K562 (cell line): ENCODE measurements around the gene HOXA2.

ENCODE experiments used
- ARID3B ChIP-seq: fragments of 250-450 bp; sonication (Bioruptor Pico); IDR thresholded peaks from 2 replicates; pipeline ENCODE4 v1.4.0; 2020; ENCODE audit warnings: borderline replicate concordance
- BACH1 ChIP-seq: fragments of 200-800 bp; sonication (Bioruptor generic); IDR thresholded peaks from 2 replicates; pipeline ENCODE4 v1.6.1; 2016; ENCODE audit warnings: missing genetic modification characterization, missing compliant biosample characterization
- CTCF ChIP-seq, 3 experiments: IDR thresholded peaks in 2 of 3; conservative IDR thresholded peaks in 1 of 3; 2 replicates each; pipeline ENCODE4 v1.5.1; 2011 to 2012; ENCODE audit warnings: low read length in 3 of 3, mild to moderate bottlenecking in 3 of 3, control low read depth in 2 of 3, improper control_type of control experiment in 1 of 3, inconsistent platforms in 1 of 3, low read depth in 1 of 3, mixed read lengths in 1 of 3, moderate library complexity in 1 of 3; ENCODE audit not compliant: insufficient read depth in 2 of 3
- FOS ChIP-seq: IDR thresholded peaks from 3 replicates; pipeline ENCODE4 v1.6.1; 2011; ENCODE audit not compliant: insufficient read length; ENCODE audit errors: extremely low read depth
- FOXM1 ChIP-seq, 2 experiments: fragments of 450-650 bp in 1 of 2; sonication (generic) in 1 of 2; formaldehyde crosslinking in 1 of 2; IDR thresholded peaks; 2 replicates each; pipeline versions ENCODE4 v1.6.1 to v1.9.0; 2017 to 2022; ENCODE audit warnings: low read depth in 2 of 2, mild to moderate bottlenecking in 2 of 2, missing genetic modification reagents in 1 of 2, moderate library complexity in 1 of 2
- NFIX ChIP-seq: fragments of 250-450 bp; sonication (Bioruptor Pico); IDR thresholded peaks from 2 replicates; pipeline ENCODE4 v1.4.0; 2020; ENCODE audit warnings: low read depth, mild to moderate bottlenecking, moderate library complexity
- POLR2A ChIP-seq: fragments of 450-650 bp; conservative IDR thresholded peaks from 2 replicates; pipeline ENCODE4 v1.6.1; 2016
- POLR2AphosphoS5 ChIP-seq: IDR thresholded peaks from 2 replicates; pipeline ENCODE4 v1.6.1; 2011; ENCODE audit warnings: mild to moderate bottlenecking, low read depth, low read length, moderate library complexity; ENCODE audit not compliant: control insufficient read depth, insufficient read depth
- RBBP5 ChIP-seq: fragments of 200-600 bp; sonication (generic); IDR thresholded peaks from 2 replicates; pipeline ENCODE4 v1.6.1; 2012; ENCODE audit warnings: borderline replicate concordance, mild to moderate bottlenecking, low read length, control low read depth, inconsistent platforms; ENCODE audit not compliant: insufficient read depth, poor library complexity, severe bottlenecking
- RREB1 ChIP-seq: fragments of 250-450 bp; sonication (Bioruptor Pico); IDR thresholded peaks from 2 replicates; pipeline ENCODE4 v1.4.0; 2020
- SMARCB1 ChIP-seq: IDR thresholded peaks from 2 replicates; pipeline ENCODE4 v1.6.1; 2011; ENCODE audit warnings: improper control_type of control experiment, low read depth; ENCODE audit not compliant: insufficient read length
- SUPT5H ChIP-seq: fragments of 450-650 bp; IDR thresholded peaks from 2 replicates; pipeline ENCODE4 v1.6.1; 2016
- TF ChIP-seq, protein P1 (sequence below): fragments of 450-650 bp; formaldehyde crosslinking; IDR thresholded peaks from 2 replicates; pipeline ENCODE4 v1.4.0; 2022; ENCODE audit warnings: missing genetic modification characterization

DNA sequence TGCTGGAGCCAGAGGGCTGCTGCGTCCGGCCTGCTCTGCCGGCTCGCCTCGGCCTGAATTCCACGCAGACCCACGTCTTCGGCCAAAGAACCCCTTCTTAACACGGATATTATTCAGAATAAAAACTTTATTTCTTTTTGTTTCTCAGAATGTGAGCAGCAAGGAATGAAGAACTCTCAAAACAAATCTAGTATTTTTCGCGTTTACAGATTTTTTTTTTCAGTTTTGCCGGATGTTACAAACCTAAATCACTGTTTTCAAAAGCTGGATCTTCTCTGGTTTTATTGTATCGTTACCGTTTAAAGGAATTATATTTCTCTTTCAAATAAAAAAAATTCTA, 4.4 kb upstream of the HOXA2 start:
- no peak for TF ChIP-seq BACH1 (tag)
- TF ChIP-seq CTCF (IDR thresholded peaks at IDR 0.05 in 2 of 3, conservative IDR thresholded peaks at IDR 0.05 in 1 of 3; ENCODE audit: insufficient read depth in 2 of 3, low read depth in 1 of 3, low read length in 3 of 3) = no peak
- TF ChIP-seq SMARCB1 = no peak
- no peak for TF ChIP-seq NFIX
- TF ChIP-seq RBBP5 = no peak
- TF ChIP-seq, protein P1, sequence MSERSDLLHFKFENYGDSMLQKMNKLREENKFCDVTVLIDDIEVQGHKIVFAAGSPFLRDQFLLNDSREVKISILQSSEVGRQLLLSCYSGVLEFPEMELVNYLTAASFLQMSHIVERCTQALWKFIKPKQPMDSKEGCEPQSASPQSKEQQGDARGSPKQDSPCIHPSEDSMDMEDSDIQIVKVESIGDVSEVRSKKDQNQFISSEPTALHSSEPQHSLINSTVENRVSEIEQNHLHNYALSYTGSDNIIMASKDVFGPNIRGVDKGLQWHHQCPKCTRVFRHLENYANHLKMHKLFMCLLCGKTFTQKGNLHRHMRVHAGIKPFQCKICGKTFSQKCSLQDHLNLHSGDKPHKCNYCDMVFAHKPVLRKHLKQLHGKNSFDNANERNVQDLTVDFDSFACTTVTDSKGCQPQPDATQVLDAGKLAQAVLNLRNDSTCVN (CRISPR knock-in tag) = no peak
- TF ChIP-seq SUPT5H = no peak
- no peak for TF ChIP-seq POLR2AphosphoS5
- no peak for TF ChIP-seq ARID3B (CRISPR knock-in tag)
- TF ChIP-seq RREB1 (CRISPR knock-in tag) = no peak
- no peak for TF ChIP-seq POLR2A
- no peak for TF ChIP-seq FOXM1 (IDR thresholded peaks at IDR 0.05; ENCODE audit: low read depth)
- TF ChIP-seq FOXM1 (CRISPR knock-in tag; IDR thresholded peaks at IDR 0.05; ENCODE audit: low read depth) = no peak
- TF ChIP-seq FOS = no peak
